Ishikawa (cell line): ENCODE measurements around the gene PPP2R2C.

Source experiments
- CEBPB ChIP-seq: IDR thresholded peaks from 2 replicates; pipeline ENCODE4 v1.6.1; 2012
- CREB1 ChIP-seq: IDR thresholded peaks from 2 replicates; pipeline ENCODE4 v1.6.1; 2012; ENCODE audit warnings: low read depth
- EGR1 ChIP-seq: IDR thresholded peaks from 2 replicates; pipeline ENCODE4 v1.6.1; 2012
- EP300 ChIP-seq: IDR thresholded peaks from 2 replicates; pipeline ENCODE4 v1.6.1; 2012; ENCODE audit warnings: borderline replicate concordance
- FOXM1 ChIP-seq: IDR thresholded peaks from 2 replicates; pipeline ENCODE4 v1.6.1; 2012; ENCODE audit warnings: low read depth, borderline replicate concordance
- NFIC ChIP-seq: IDR thresholded peaks from 2 replicates; pipeline ENCODE4 v1.6.1; 2012
- RAD21 ChIP-seq: IDR thresholded peaks from 2 replicates; pipeline ENCODE4 v1.6.1; 2012; ENCODE audit warnings: low read depth
- REST ChIP-seq: IDR thresholded peaks from 2 replicates; pipeline ENCODE4 v1.6.1; 2012; ENCODE audit warnings: low read depth, mild to moderate bottlenecking
- TAF1 ChIP-seq: IDR thresholded peaks from 2 replicates; pipeline ENCODE4 v1.6.1; 2012; ENCODE audit warnings: low read depth, mild to moderate bottlenecking
- TCF12 ChIP-seq: IDR thresholded peaks from 2 replicates; pipeline ENCODE4 v1.6.1; 2012; ENCODE audit warnings: low read depth
- TEAD4 ChIP-seq: IDR thresholded peaks from 2 replicates; pipeline ENCODE4 v1.6.1; 2012
- YY1 ChIP-seq: IDR thresholded peaks from 2 replicates; pipeline ENCODE4 v1.6.1; 2012; ENCODE audit warnings: low read depth
- ZBTB7A ChIP-seq: IDR thresholded peaks from 2 replicates; pipeline ENCODE4 v1.6.1; 2012; ENCODE audit warnings: low read depth
- TF ChIP-seq, protein P1 (sequence below): IDR thresholded peaks from 2 replicates; pipeline ENCODE4 v1.6.1; 2012
- TF ChIP-seq, protein P2 (sequence below): IDR thresholded peaks from 2 replicates; pipeline ENCODE4 v1.6.1; 2012

The PPP2R2C gene

GRCh38 chr4:6446538-6447451, 25.6 kb downstream of the PPP2R2C start:
- TF ChIP-seq TEAD4 (no peak), CEBPB (no peak), TAF1 (no peak), REST (no peak), ZBTB7A (no peak), TCF12 (no peak), YY1 (no peak), FOXM1 (no peak), EGR1 (no peak), CREB1 (no peak)
- TF ChIP-seq, protein P1, sequence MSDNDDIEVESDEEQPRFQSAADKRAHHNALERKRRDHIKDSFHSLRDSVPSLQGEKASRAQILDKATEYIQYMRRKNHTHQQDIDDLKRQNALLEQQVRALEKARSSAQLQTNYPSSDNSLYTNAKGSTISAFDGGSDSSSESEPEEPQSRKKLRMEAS: no peak

DNA sequence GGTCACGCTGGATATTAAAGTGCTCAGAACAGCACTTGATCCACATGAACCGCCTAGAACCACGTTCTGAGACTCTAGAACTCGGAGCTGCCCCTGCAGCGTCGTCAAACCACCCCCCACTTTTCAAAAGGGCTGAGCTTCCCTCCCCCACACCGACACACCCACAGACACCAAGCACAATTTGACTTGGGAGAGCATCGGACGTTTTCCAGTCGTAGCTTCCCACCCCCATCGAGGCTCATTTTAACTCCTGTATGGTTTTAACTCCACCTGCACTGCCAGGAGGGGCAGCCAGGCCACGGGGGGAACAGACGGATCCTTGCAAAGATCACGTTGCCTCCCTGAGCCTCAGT, 26.3 kb downstream of the PPP2R2C start:
- TF ChIP-seq EP300 (no peak), RAD21 (no peak), EGR1 (no peak), TAF1 (no peak), CEBPB (no peak), ZBTB7A (no peak), CREB1 (no peak), REST (no peak), YY1 (no peak), TCF12 (no peak), TEAD4 (no peak), NFIC (no peak), FOXM1 (no peak)
- TF ChIP-seq, protein P2, sequence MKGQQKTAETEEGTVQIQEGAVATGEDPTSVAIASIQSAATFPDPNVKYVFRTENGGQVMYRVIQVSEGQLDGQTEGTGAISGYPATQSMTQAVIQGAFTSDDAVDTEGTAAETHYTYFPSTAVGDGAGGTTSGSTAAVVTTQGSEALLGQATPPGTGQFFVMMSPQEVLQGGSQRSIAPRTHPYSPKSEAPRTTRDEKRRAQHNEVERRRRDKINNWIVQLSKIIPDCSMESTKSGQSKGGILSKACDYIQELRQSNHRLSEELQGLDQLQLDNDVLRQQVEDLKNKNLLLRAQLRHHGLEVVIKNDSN: no peak
- TF ChIP-seq, protein P1: no peak

- TF ChIP-seq CREB1: no peak
- no peak for TF ChIP-seq EGR1
- TF ChIP-seq REST: no peak
- TF ChIP-seq EP300: no peak
- no peak for TF ChIP-seq NFIC
- no peak for TF ChIP-seq TCF12
- TF ChIP-seq, protein P1: no peak
- TF ChIP-seq ZBTB7A: no peak
- TF ChIP-seq TAF1: no peak
- TF ChIP-seq CEBPB: no peak
- no peak for TF ChIP-seq TEAD4
- no peak for TF ChIP-seq YY1
- no peak for TF ChIP-seq RAD21
- no peak for TF ChIP-seq FOXM1
- TF ChIP-seq, protein P2: no peak
Measured at GRCh38 chr4:6445403-6446129, 26.8 kb downstream of the PPP2R2C start.
